ENCODE data around the gene MYT1.

GRCh38 chr20:64234291-64234791 is 70.1 kb downstream of the MYT1 start:
- TF ChIP-seq CTCF (IDR thresholded peaks at IDR 0.05) (no peak), POLR2A (IDR thresholded peaks at IDR 0.05; ENCODE audit: low read depth) (no peak), POLR2AphosphoS5 (IDR thresholded peaks at IDR 0.05) (no peak)
